ENCODE data around the gene MEF2D.

Gene MEF2D

DNA sequence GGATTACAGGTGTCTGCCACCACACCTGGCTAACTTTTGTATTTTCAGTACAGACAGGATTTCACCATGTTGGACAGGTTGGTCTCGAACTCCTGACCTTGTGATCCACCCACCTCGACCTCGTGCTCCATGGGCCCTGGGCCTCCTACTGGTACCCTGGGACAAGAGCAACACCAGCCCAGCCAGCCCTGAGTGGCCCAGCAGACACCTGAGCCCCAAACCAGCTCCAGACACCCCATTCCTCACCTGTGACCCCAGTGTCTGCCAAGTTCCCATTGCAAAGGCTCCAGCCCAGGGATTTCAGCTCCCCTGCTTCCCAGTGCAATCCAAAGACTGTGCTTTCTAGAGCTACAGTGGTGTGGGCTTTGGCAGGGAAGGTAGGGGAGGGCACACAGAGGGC lies 14.6 kb downstream of the MEF2D start:
- DNase-seq = no peak

DNA sequence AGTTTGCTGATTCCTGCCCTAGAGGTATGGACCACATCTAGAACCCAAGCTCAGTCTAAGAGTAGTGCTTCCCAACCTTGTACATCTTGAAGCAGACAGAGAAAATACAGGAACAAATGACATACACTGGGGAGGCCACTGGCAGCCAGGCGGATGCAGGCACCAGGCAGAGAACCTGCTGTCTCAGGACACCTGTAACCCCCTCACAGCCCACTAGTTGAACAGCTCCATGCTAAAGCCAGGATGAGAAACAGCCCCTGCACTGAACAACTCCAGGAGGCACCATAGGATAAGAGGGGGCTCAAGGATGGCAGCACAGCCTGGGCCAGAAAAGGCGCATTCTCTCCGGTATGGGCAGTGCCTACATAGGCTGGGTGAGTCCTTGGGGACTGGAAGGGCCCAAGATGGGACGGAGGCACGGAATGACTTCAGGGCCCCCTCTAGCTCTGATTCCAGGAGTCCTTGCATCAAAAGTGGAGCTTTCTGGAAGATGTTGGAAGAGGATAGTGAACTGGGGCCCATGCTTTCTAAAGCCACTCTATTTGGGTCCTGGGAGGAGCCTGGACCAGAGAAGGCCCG lies 16.0 kb downstream of the MEF2D start:
- no peak for DNase-seq

DNA sequence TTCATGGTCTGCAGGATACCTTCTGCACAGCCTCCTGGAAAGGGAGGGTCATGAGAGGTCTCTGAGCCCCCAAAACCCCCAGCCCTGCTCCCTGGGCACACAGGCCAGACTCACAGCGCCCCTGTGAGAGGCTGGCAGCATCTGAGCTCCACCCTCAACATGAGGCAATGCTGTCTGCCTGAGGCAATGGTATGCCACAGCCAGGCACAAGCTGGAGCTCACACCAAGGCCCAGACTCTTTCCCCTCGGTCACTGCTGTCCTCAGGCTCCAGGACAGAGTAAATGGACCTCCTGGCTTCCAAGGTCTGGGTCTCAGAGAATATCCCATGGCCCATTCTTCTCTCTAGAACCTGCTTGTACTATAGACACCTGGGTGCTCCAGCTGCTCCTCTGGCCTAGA lies 17.2 kb downstream of the MEF2D start:
- no peak for DNase-seq

DNA sequence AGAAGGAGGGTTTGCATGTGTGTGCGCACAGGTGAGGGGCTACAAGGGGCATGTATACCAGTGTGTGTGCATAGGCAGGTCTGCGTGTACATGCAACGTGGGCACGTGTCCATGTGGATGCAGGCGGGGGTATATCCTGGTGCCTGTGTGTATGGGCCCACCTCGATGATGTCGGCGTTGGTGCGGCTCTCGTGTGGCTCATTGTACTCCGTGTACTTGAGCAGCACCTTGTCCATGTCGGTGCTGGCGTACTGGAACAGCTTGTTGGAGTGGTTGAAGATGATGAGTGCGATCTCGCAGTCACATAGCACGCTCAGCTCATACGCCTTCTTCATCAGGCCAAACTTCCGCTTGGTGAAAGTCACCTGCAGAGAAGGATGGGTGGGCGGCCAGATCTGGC lies 18.3 kb downstream of the MEF2D start:
- DNase-seq = no peak

DNA sequence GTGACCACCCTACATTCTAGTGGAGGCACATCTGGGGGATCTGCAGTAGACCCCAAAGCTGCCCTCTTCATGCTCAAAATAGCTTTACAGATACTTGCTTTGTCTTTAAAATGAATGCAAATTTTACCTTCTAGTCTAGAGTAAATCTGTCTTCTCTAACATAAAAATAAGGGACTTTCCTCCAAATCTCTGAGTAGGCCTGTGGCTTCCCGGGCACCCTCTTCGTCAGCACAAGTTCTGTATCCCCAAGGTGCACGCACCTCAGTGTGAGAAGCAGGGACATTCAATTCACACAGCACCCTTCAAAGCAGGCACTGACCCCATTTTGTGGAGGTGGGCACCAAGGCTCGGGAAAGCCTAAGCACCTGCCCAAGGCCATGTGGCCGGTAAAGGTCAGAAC lies 19.0 kb downstream of the MEF2D start:
- DNase-seq = no peak

DNA sequence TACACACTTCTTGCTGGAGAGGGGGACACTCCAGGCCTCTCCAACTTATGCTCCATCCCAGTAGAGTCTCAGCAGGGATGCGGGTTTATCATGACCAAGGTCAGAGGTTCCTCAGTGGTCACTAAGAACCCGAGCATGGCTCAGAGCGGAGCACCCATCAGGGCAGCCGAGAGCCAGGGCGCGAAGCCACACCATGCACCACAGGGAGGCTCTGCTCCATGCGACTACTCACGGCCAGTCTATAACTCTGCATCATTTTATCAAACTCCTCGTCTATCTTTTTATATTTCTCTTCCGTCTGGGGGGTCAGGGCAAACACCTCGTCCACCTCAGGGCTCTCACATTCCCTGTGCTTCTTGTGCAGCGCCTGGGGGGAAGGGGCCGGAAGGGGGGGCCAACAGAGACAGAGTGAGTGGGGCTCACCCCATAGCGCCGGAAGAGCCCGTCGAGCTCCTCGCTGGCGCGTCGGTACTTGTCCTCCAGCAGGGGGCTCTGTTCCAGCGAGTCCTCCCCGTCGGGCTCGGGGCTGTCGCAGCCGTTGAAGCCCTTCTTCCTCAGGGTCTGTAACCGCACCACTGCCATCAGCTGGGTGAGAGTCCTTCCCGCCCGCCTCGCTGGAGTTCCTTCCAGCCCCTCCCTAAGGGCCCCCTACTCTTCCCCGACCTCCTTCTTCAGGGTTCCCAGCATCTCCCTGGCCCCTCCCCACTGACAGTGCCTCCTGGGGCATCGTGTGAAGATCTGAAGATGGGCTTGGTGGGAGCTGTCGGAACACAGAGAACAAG lies 20.0 kb downstream of the MEF2D start:
- DNase-seq = no peak

DNA sequence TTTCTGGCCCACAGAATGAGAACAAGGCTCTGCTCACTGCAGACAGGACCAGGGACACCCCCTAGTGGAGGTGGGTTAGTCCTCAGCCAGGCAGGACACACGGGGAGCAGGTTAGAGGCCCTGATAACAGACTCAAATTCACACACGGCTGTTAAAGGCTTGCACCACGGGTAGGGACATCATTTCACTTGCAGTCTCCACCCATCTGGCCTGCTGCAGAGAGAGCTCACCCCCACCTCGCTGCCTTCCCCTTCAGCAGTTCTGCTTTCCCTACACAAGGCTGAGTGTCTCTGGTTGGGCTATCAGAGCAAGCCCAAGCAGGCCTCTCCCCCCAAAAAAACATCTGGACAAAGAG lies 20.6 kb downstream of the MEF2D start:
- no peak for DNase-seq

DNA sequence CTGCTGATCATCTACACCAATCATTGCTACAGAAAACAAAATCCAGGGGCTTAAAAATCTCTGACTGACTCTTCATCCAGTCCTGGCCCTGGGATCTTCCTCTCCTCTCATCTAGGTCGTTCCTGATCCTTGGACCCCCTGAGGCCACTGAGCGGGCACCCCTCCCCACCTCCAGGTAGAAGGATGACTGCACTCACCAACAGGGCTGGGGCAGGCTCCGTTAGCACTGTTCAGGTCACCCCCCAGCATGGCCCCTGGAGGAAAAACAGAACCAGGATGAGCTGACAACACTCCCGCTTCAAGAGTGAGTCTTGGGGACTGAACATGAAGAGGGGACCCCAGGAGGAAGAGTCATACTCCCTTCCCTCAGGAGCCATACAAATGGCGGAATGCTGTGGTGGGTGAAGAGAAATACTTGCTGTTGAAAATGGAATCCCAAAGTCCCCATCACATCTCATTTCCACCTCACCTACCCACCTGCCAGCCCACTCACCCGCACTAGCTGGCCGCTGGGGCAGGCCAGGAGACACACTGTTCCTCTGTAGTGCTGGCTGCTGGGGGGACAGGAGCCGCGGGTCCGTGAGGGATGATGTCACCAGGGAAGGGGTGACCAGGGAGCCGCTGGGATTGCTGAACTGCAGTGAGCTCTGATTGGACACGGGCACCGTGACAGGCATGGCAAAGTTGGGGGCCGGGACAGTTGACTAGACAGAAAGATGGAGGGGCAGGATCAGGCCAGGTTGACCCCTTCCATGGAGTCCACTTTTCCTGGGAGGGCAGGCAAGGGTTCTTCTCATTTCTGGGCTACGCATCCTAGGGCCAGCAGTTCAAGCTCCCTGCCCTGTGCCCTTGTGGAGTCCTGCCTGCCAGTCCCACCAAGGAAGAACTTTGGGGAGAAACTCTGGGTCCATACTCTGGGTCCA lies 21.2 kb downstream of the MEF2D start:
- DNase-seq = no peak

DNA sequence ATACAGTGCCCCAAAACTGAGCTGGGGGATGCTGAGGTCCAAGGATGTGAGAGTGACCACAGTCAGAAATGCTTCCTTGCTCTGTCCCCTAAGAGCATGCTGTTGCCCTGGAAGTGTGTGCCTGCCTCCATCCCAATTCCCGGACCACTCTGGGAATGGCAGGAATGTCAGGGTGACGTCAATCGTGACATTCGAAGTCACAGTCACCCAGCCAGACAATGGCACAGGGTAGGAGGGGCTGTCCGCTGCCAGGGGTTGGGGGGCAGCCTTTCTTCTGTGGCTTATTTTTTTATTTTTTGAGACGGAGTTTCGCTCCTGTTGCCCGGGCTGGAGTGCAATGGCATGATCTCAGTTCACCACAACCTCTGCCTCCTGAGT lies 22.3 kb downstream of the MEF2D start:
- DNase-seq = no peak

DNA sequence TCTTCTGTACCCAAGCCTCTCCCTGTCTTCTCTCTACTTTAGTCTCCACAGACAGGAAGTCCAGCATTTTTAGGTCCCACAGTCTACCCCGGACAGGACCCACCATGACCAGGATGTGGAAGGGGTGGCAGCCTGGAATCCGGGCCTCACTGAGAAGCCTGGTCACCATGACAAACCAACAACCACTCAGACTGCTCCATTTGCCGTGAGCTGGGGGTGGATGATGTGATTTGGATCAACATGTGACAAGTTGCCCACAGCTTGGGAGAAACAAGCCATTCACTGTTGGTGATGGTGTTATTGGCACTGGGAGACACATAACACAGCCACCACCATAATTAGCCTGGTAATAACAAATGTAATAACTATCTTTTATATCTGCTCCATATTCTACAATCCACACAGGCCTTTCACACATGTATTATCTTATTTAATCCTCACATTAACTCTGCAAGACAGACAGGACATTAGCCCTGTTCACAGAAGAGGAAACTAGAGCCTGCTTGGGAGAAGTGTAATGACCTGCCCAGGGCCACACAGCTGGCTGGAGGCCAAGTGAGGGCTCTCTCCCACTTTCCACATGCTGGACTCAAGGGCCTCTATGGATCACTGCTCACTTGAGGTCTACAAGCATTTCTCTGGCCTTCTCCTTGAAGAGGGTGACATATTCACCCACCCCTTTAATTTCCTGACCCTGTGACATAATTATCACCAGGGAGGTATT lies 22.9 kb downstream of the MEF2D start:
- DNase-seq = no peak

DNA sequence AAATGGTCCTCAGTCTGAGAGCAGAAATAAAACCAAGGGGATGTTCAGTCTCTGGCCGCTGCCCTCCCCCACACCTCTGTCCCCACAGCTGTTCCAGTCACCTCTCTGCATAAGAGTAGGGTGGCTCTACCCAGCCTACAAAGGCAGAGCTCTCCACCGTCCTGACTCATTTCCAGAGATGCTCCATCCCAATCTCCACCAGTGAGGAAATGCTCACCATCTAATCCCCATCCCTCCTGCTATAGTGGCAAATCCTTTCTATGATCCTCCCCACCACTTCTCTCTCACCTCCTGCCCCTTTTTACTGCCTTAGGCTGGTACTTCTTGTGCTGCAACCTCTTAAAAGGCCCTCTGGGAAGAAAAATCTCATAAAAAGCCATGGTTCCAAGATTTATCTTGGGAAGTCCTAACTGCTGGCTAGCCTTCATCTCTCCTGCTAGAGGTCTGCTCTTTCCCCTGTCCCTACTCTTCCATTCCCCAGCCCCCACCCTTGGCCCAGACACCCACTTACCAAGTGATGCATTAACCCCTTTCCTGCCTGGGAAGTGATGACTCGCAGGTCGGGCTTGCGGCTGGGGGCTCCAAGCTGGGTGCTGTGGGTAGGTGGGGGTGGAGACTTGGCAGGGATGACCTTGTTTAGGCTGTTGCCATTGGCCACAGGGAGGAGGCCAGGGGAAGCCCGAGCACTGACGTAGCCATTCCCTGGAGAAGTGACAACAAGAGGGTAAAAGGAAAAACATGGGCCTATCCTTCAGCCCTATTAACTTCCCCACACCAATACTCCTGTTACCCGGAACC lies 23.9 kb downstream of the MEF2D start:
- DNase-seq = no peak

DNA sequence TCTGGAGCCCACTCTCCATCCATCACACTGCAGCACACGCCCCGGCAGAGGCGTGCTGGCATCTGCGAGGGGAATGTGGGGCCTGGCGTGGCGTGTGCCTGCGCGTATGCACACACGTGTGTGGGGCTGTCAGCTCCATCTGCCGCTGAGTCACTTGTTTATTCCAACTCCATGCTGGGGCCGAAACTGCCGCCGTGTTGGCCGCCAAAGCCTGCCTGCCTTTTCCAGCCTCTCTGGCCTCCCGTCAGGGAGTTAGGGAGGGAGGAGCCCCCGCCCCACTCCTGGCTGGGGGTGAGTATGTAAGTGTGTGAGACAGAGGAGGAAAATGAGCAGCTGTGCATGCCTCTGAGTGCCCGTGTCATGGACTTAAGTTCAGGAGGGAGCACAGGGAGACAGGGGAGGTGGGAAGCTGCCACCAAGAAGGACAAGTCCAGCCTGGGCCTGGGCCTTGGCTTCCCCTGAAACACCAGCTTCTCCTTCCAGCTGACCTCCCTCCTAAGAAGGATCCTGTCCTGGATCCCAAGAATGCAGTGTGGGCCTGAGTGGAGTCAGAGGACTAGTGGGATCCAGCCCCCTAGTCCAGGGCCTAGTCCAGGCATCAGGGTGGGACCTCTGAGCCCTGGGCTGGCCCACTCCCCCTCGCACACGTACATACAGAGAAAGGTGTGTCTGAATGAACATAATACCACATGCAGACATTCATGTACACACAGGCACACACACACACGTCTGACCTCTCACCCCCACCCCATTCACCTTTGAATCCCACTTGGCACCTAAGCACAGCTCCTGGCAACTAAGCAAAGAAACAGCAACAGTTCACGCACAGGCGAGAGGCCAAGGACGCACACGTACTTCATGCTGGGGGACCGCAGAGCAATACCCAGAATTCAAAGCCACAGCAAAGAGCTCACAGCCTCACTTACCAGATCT lies 24.7 kb downstream of the MEF2D start:
- no peak for DNase-seq

DNA sequence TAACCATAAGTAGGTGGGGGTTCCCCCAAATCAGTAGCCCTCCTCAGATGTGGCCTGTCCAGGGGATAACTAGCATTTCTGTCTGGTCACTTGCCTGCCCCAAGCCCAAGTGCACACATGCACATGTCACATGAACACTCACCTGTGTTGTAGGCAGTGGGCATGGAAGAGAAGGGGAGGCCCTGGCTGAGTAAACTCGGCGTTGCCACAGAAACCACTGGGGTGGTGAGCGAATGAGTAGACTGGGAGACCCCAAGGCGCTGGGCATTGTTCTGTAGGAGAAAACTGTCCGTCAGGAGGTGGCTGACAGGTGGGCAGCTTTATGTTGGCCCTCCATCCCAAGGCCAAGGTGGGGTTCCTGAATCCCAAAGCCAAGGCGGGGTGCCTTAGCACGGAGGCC lies 25.6 kb downstream of the MEF2D start:
- no peak for DNase-seq

DNA sequence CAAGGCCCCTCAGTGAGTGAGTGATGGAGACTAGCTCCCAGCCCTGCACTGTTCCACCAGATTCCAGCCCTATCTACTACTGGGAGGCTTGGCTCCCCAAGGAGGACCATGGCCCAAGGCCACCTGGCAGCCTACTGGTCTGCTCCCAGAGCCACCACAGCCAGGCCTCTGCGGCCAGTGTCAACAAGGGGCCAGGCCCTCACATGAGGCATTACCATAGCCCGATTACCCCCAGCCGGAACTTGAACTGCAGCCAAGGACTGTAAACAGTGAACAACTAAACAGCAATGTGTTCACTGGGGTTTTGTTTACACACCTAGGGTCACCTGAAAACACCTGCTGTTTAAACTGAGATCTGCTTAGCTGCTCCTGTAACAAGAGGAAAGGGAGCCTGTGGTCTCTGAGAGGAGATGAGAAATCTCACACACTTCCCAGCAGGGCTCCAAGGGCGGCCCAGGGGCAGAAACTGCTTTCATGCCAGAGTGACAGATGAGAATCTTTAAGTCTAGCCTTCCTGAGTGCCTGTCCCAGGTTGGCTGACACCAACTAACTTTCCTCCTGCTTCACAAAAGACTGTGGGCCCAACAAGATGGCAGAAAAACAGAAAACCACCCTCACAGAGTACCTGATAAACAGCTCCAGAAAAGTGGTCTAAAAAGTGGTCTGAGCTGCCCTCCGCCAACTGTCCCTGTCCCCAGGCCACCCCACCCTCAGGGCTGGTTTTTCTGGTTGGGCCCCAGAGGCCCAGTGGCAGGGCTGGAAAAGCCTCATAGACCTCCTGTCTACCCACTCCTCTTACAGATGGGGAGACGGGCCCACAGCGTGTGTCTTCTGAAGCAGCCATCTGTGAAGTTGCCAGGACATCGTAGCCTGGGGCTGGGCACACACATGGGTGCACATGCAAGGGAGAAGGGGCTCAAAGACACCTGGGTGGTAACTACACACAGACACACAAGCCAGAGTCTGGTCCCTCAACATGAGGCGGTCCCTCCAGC lies 28.8 kb downstream of the MEF2D start:
- no peak for DNase-seq

DNA sequence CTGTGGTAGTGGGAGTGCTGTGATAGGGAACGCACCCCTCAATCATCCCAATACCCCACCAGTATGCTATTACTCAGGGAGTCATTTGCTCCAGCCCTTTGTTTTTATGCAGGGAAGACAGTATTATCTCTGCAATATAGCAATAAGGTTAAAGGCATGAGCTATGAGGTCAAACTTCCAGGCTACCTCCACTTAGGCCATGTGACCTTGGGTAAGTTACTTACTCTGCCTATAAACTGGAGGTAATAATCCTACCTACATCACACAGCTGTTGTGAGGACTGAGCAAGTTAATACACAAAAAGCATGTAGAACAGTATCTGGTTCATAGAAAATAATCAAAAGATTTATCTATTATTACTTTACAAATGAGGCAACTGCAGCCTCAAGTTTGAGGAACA lies 30.1 kb downstream of the MEF2D start:
- no peak for DNase-seq

DNA sequence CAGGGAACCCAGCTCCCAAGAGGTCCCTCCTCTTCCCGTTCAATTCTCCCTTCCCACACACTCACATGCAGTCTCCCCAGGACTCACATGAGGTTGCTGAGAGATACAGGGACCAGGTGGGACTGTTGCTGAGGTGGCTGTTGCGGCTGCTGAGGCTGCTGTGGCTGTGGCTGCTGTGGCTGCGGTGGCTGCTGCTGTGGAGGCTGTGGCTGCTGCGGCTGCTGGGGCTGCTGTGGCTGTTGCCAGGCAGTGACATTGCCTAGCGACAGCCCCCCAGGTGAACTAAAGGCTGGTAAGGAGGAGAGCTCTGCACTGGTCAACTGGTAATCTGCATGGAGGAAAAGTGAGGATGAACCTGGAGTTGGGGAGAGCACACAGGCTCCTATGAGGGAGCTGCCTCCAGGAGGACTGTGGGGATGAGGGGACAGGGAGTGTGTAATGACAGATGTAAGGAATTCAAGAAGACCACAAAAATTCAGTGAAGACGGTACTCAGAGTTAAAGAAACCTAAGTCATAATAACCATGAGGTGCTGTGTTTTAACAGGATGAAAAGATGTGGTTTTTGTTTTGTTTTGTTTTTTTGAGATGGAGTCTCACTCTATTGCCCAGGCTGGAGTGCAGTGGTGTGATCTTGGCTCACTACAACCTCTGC lies 31.8 kb downstream of the MEF2D start:
- no peak for DNase-seq

DNA sequence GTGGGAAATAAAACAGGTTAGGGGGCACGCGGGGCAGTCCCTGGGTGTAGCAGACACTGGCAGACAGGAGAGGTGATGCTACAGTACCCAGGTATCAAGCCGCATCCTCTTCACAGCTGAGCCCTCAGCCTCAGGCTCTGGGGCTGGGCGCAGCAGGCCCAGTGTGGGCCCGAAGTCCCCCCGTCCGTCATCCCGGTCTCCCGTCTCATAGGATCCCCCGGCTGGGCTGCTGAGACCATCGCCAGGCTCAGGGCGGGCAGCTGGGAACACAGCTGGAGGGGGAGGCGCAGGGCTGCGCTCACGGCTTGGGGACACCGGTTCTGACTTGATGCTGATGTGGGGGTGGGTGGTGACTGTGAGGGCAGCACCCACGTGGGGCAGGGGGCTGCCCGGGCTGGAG lies 32.7 kb downstream of the MEF2D start:
- DNase-seq = no peak

DNA sequence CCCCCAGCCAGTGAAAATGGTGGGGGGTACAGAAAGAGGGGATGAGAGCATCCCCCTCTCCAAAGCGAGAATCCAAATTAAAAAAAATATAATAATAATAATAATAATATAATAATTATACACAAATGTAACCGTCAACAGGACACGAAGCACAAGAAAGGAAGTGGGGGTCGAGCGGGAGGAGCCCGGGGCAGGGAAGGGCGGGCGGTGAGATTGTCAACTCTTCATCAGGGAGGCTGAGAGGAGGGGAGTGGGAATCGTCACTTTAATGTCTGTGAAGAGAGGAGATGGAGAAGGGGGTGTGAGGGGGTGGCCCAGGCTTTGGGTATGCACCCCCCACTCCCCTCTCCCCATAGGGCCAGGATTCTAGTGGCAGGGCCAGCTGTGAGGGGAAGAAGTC lies 33.2 kb downstream of the MEF2D start:
- no peak for DNase-seq

DNA sequence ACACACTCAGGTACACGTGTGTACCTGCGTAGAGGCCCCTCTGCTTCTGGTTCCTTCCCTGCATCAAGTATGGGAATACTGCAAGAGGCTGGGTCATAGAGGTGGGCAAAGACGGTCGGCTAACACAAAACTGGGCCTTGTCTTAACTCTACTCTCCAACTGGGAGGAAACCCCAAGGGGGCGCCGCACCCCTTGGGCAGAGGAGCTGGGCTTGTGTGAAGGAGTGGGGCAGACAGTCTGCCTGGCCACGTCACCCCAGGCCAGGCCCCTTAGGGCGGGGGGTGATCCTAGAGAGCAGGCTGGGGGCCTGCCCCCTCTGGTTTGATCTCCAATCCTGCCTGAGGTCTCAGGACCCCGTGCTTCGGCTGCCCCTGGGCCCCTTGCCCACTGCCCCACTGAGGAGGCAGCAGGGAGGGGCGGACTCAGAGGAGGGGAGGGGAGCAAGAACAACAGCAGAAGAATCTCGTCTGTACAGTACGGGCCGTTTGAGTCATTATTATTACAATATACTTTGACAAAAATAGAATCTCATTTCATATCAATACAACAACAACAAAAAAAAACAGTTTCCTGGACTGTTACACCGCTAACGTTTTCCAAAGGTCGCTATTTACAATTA lies 34.7 kb downstream of the MEF2D start:
- no peak for DNase-seq
